AG04449 (cell line): ENCODE data around the gene BAIAP2.

Source experiments
- CTCF ChIA-PET: fragments of 350-600 bp; formaldehyde crosslinking; extraction: SDS; loops from one replicate; lab custom pipeline; 2021; ENCODE audit warnings: antibody characterized with exemption; lab: Yijun Ruan, JAX
- POLR2A ChIA-PET: fragments of 400-600, 350-600 bp; formaldehyde crosslinking; extraction: SDS; loops from one replicate; lab custom pipeline; 2020; ENCODE audit warnings: antibody characterized with exemption, inconsistent platforms; lab: Yijun Ruan, JAX
- DNase-seq: peaks from one replicate; pipeline ENCODE4 v3.0.0-alpha.2; 2010; ENCODE audit warnings: low read depth, low spot score
- H3K4me3 ChIP-seq: 2 replicates; pipeline ENCODE4 v1.5.1; 2011; ENCODE audit warnings: low read depth, mild to moderate bottlenecking, control low read depth, low read length
- CTCF ChIP-seq: IDR thresholded peaks from one replicate; pipeline ENCODE4 v1.5.1; 2011; ENCODE audit warnings: mild to moderate bottlenecking, moderate library complexity, low read length, control low read depth, inconsistent platforms; ENCODE audit not compliant: insufficient read depth; ENCODE audit errors: missing control alignments

Gene BAIAP2

GRCh38 chr17:81123052-81124048, 88.4 kb downstream of the BAIAP2 start:
- POLR2A ChIA-PET: no interaction called here
- no peak for DNase-seq
- CTCF ChIA-PET: interaction anchor here (0.9 kb wide), 1 partner anchor 19 kb away, joined by 3 read pairs; no protein-coding TSS in a partner anchor
- no peak overlapping the region for H3K4me3 ChIP-seq
- no peak for TF ChIP-seq CTCF

DNA sequence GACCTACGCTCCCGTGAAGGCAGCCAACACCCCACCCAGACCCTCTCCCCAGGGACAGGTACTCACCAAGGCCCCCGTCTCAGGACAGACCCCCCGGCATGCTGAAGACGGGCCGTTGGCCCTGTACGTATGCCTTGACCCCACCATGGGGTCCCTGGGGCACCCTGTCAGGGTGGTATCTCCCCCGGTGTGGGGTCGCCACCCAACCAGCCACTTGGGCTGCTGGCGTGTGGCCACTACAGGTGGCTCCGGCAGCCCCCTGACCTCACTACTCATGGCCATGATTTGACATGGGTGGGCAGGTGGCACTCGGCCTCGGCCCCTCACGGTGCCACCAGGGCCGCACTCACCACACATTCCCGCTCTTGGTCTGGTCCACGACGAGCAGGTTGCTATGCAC, 89.4 kb downstream of the BAIAP2 start:
- POLR2A ChIA-PET: no interaction called here
- CTCF ChIA-PET: no interaction called here
- TF ChIP-seq CTCF: no peak
- no peak overlapping the region for H3K4me3 ChIP-seq
- DNase-seq: no peak

- no peak for DNase-seq
- no peak for TF ChIP-seq CTCF
- H3K4me3 ChIP-seq: no peak overlapping the region
- ChIA-PET CTCF (no interaction called here), POLR2A (no interaction called here)
Measured at GRCh38 chr17:81125573-81126081, 90.7 kb downstream of the BAIAP2 start.

DNA sequence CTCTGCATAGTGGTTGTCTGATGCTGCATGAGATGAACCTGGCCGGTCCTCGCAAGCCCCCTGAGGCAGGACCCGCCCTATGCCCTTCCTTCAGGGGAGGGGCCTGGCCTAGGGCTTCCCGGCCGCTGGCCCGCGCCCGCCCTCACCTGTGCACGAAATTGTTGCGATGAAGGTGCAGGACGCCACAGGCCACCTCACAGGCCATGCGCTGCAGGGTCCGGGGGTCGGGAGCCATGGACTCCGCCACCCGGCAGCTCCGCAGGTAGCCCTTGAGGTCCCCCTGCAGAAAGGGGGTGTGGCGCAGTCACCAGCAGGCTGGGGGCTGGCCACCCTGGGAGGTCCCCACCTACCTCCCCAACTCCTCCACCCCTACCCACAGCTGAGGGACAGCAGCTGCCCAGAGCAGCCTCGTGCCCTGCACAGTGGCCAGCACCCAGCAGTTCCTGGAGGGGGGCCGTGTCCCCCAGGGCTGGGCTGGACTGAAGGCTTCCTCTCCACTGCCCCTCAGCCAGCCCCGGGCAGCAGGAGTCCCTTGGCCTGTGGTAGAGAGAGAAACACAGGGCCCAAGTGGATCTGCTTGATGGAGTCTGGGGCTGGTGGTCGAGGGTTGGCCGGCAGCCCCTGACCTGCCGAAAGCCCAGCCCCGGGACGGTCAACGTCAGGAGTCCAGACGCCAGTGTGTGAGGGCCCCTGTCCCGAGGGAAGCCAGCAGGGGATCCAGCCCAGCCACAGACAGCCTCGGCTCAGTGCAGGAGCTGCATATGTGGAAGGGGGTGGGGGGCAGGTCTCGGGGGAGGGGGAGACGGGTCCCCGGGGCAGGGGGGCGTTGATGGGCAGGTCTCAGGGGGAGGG, 91.6 kb downstream of the BAIAP2 start:
- H3K4me3 ChIP-seq: no peak overlapping the region
- POLR2A ChIA-PET: no interaction called here
- CTCF ChIA-PET: no interaction called here
- no peak for TF ChIP-seq CTCF
- no peak for DNase-seq

DNA sequence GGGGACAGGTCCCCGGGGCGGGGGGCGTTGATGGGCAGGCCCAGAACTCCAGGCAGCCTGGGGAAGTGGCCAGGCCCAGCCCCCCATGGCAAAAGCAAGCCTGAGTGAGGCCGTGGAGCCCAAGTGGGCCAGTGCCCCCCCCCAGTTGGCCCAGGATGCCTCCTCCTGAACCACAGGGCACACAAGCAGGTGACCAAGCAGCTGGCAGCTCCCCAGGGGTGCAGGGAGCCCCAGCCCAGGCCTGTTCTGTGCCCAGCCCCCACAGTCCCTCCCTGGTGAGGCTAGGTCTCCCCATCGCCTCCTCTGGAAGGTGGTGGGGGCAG, 92.1 kb downstream of the BAIAP2 start:
- no peak for DNase-seq
- no peak for TF ChIP-seq CTCF
- ChIA-PET CTCF (no interaction called here), POLR2A (no interaction called here)
- H3K4me3 ChIP-seq: no peak overlapping the region
